ENCODE measurements around the gene FGD5.

FGD5 gene

DNA sequence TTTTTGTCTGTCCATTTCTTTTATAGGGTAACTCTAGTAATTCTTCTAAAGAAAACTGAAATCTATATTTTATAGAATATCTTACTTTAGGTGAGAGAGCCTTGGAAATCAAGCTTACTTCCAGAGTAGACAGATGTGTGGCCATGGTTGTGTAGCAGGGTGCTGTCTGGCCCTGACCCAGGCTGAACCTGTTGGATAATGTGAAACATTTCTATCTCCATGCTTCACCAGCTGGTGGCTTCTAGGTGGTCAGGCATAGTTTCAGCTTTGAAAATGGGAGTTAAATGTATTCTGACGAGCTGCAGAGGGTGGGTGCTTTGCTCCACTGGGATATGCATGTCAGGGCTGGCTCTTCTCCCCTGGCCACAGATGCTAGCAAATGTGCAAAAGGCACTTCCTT lies 107.8 kb downstream of the FGD5 start:
- no peak for DNase-seq (ENCODE audit: low read depth, low spot score)

DNA sequence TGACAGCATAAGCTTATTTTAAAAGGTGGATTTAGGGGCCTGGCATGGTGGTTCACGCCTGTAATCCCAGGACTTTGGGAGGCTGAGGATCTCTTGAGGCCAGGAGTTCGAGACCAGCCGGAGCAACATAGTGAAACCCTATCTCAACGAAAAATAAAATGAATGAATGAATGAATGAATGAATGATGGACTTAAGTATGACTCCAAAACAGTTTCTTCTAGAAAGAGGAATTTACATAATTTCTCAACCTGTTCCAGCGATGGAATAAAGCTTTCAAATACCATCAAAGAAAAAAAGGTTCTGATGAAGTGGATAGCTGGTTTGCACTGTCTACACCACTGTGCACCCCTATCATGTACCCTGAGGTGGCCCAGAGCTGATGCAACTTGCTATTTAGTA lies 108.5 kb downstream of the FGD5 start:
- DNase-seq (ENCODE audit: low read depth, low spot score) = no peak

DNA sequence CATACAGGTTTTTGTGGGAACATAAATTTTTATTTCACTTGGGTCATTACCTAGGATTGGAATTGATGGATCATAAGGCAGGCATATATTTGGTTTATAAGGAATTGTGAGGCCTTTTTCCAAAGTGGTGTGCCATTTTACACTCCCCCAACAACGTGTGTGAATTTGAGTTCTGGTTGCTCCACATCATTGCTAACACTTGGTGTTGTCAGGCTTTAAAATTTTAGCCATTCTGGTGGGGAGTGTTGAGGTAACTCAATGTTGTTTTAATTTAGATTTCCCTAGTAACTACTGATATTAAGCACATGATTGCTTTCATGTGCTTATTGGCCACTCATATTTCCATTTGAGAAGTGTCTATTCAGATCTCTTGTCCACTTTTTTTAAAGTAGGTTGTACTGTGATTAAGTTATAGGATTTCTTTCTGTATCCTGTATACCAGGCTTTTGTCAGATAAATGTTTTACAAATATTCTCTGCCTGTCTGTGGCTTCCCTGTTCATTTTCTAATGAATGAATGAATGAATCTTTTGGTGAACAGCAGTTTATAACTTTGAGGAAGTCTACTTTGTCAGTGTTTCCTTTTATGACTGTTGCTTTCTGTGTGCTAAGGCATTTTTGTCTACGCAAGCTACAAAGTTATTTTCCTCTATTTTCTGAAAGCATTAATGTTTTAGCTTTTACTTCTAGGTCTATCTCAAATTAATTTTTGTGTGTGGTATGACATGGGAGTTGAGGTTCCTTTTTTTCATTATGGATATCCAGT lies 110.7 kb downstream of the FGD5 start:
- no peak for DNase-seq (ENCODE audit: low read depth, low spot score)

DNA sequence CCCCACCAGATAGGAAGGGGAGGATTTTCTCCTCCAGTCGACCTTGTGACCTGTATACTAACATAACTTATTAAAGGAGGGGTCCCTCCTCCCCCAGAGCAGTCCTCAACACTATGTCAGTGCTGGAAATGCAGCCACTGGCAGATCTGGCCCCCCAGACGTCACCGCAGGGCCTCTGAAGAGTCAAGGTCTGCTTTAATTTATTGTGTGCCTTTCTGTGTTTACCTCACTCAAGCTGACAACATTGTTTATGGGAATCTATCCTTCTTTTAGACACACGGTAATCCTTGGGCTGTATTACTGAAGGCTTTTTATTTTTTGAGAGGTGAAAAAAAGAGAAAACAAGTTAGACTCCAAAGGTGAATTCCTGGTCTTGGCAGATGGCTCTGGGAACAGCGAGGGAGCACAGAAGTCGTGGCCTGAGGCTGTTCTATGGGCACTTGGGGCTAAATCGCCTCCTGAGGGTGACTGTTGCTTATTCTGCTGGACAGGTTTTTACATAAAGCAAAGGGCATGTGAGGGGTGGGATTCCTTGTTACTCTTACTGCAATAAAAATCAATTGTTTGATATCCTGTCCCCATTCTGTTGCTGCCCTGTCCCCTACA lies 115.2 kb downstream of the FGD5 start:
- DNase-seq (ENCODE audit: low read depth, low spot score) = no peak

DNA sequence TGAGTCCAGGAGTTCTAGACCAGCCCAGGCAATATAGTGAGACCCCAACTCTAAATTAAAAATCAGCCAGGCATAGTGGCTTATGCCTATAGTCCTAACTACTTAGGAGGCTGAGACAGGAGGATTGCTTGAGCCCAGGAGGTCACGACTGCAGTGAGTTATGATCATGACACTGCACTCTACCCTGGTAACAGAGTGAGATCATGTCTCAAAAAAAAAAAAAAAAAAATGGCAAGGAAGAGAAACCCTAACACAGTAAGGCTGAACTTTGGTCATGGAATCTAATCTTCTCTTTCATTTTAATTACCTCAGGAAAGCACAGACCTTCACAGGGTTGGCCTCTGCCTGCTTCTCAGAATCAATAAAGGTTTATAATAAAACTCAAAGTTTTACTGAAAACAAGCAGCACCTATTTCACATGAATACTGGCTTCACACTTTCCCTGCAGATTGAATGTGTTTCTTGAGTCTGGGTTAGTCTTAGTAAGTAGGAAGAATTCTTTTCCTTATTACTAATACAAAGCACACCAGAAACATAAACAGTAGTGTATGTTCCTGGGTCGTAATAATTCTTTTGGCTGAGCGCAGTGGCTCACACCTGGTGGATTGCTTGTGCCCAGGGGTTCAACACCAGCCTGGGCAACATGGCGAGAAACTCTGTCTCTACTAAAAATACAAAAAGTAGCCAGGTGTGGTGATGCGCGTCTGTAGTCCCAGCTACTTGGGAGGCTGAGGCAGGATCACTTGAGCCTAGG lies 117.0 kb downstream of the FGD5 start:
- DNase-seq (ENCODE audit: low read depth, low spot score) = no peak

DNA sequence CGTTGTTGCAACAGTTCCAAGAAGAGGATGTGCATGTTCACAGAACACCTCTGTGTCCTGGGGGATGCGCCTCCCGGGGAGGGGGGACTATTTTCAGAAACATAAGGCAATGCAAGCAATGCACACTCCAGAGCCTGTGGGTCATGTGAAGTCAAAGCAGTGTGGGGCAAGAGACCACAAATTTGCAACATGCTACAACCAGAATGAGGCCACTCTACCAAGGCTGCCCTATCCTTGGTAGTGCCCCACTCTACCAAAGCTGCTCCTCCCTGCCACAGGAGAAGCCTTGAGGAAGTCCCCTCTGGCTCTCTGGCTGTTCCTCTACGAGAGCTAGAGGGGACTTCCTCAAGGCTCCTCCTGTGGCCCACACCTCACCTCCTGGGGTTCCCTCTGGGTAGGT lies 120.2 kb downstream of the FGD5 start:
- no peak for DNase-seq (ENCODE audit: low read depth, low spot score)

DNA sequence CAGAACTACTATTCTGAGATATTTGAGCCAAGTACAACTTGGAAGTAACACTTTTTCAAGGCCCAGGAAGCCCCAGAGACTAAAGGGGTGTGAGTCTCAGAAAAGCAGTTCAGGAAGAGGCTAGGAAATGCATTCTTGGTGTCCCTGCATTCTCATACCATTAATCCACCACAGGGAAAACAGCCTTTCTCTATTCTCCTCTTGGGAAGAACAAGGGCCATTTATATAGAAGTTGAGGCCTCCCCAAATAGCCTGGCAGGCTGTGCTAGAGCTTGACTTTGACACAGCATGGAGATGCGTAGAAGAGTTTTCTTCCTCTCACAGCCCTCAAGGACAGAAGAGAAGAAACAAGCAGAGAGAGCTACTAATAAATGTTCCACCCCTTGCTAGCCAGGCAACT lies 123.1 kb downstream of the FGD5 start:
- DNase-seq (ENCODE audit: low read depth, low spot score) = no peak

DNA sequence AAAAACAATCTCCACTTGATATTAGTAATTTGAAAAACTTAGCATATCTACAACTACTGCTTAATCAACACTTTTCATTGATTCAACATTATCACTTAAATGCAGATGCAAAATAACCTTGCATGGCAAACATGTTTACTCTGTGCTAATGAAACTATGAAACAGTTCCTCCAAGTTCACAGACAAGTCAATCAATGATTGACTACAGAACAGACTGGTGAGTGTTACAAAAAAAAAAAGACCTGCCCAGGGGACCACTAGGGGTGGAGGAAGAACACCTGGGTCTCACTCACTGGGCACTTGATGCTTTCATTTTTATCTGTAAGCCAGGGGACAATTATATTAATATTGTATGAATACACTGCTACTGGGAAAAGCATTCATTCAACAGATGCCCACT lies 124.3 kb downstream of the FGD5 start:
- no peak for DNase-seq (ENCODE audit: low read depth, low spot score)

DNA sequence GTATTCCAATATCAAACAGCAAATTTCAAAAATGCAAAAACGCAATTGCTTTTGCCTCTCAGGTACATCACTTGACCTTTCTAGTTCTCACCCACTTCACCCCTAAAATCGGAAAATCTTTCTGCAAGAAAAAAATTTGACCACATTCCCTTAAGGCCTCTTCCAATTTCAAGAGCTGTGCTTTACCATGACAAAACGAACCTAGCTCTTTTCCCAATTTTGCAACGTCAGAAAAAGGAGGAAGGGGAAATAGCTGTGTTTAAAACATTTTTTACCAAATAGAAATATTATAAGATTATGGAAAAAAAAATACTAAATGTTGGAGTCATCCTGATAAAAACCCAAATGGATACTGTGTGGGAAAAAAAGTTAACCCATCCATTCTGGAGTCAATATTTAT lies 127.5 kb downstream of the FGD5 start:
- no peak for DNase-seq (ENCODE audit: low read depth, low spot score)

DNA sequence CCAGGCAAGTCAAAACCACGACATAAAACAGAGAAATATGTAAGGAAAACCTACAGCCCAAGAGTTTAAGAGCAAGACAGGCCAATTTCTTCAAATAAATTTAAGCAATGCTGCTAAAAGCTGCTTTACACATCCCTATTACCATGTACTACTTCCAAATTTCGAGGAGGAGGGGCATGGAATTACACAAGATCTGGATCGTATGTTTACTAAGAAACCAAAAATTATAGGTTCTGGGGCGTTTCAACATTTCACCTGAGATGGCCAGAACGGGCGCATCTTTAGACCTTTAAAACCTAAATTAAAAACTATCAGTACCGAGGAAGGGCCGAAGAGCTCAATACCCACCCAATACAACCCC lies 128.0 kb downstream of the FGD5 start:
- DNase-seq (ENCODE audit: low read depth, low spot score) = no peak

DNA sequence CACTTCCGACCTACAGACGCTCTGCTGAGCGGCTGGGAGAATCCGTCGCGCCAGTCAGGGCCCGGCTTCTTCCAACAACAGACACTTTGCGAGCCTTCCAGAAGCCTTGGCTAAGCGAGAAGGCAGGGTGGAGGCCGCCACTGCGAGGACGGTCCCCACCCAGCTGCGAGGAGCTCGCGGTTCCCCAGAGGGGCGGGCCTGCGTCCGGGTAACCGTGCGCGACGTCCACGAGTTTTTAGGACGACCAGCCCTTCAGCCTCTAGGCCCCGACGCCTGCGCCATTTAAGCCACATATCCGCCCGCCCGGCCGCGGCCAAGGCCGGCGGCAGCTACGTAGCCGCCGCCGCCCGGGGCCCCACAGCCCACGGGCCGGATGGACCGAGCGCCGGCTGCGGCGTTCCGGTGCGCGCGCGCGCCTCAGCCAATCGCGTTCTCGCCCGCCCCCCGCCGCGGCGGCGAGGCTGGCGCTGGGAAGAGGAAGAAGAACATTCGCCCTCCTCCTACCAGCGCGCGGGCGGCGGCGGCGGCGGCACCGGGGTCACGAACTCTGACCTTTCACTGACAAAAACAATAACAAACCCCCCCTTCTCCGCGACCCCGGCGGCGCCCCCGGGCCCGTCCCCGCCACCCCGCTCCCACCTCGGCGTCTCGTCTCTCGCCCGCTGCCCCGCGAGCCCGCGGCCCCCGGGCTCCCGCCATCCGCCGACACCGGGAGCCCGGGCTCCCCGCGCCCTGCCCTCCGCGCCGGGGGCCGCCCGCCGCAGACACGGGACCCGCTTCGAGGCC lies 128.5 kb downstream of the FGD5 start, which contains the start of gene NR2C2:
Gene NR2C2 (plus strand): TSS at position 484 of the 786 bp plus-strand sequence. CDS start 56,332 bp downstream, outside the sequence.
- DNase-seq (ENCODE audit: low read depth, low spot score) = peak; percentile 67

DNA sequence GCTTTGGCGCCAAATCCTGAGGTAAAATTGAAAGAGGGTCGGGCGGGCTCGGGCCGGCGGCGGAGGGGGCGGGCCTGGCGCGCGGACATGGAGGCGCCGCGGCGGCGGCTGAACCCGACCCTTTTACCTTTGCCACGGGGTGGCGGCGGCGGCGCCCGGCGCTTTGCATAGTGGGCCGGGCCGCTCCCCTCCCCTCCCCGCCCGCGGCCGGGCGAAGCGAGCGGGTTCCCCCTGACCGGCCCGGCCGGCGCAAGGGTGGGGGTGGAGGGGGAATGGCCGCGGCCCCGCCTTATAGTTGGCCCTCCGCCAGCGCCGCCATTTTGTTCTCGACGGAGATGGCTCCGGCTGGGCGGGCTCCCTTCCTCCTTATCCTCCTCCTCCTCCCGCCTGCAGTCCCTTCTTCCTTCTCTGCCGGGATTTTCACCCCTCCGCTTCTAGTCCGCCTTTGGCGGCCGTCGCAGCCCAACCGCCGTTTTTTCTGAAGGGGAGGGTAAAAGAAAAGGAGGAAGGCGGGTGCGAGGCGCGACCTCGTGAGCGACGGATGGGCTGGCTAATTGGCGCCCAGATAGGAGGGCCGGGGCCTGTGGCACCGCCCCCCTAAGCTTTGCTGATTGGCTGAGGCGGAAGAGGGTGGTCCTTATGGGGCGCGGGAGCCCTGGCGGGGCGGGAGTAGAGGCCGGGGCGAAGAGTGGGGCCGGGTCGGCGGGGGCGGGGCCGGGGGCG lies 129.3 kb downstream of the FGD5 start:
- DNase-seq (ENCODE audit: low read depth, low spot score) = peak; percentile 87

DNA sequence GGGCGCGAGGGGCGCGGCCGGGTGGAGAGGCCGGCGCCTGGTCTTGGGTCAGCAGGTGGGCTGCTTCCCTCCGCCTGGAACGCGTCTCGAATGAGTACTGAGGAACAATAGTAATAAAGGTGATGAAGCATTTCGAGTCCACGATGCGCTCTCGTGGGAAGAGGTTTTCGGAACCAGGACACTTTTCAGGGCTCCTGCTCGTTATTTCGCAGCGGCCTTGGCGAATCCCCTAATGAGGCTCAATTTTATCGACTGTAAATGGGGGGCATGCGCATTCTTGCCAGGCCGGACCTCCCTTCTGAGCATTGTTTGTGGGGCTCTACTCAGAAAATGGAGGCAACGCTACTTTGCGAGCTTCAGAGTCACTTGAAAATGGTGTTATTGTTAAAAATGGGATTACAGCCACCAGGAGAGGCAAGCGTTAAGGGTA lies 129.9 kb downstream of the FGD5 start:
- DNase-seq (ENCODE audit: low read depth, low spot score) = no peak

DNA sequence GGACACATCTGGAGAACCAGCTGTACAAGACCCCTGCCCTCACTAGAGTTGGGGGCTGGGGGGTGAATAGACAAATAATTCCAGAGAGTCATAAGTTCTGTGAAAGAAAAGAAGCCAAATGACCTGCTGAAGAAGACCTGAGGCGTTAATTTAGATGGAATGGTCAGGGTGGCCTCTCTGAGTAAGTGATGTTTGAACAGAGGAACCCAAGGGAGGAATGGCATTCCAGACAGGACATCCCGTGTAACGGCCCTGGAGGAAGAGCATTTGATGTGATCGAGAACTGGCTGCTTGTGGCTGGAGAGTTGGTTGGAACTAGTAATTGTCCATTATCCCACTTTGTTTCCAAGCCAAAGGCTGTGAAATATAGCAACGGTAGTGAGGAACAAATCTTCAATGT lies 130.4 kb downstream of the FGD5 start:
- DNase-seq (ENCODE audit: low read depth, low spot score) = no peak

DNA sequence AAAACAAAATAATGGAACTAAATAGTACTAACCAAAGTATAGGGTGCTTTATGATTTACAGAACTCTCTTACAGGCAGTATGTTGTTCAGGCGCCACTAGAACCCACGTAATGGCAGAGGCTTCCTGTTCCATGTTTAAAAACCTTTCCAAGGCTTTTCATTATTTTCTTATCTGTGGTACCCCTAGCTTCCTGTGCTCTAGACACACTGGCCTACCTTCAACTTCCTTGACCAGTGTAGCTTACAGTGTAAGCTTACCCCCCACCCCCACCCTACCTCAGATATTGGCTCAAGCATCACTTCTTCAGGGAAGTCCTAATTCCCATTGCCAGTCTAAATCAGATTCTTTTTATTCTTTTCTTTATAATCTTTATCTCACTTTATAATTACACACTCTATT lies 131.5 kb downstream of the FGD5 start:
- no peak for DNase-seq (ENCODE audit: low read depth, low spot score)

DNA sequence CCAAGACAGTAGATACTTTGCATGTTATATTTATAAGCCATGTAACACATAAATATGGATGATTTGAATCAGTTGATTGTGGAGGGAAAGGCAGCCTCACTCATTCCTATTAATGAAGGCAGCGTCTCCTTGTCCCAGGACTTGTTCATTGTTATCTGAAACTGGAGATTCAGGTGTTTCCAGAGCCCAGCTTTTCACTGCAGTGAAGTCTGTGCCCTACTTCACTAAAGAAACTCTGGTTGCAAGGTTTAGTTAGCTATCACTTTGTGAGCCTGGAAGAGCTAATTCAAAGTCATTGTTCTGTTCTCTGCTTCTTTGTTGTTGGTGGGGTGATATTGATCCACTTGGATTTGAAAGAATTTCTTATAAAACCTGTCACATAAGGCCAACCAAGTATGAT lies 138.4 kb downstream of the FGD5 start:
- DNase-seq (ENCODE audit: low read depth, low spot score) = no peak

DNA sequence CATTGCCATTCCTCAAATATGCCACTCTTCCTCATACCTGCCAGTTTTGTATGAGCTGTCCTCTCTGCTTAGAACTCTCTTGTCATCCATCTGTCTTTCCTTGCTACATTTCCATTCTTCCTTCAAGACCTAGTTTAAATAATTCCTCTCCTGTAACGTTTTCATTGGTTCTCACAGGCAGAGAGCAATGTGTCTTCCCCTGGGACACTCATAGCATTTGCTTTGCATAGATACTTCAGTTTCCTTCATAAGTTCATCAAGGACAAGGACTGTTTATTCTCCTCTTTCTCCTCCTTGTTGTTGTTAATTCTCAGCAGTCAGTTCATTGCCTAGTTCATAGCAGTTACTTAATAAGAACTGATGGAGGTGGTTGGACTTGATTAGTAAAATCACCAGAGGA lies 139.2 kb downstream of the FGD5 start:
- DNase-seq (ENCODE audit: low read depth, low spot score) = no peak

DNA sequence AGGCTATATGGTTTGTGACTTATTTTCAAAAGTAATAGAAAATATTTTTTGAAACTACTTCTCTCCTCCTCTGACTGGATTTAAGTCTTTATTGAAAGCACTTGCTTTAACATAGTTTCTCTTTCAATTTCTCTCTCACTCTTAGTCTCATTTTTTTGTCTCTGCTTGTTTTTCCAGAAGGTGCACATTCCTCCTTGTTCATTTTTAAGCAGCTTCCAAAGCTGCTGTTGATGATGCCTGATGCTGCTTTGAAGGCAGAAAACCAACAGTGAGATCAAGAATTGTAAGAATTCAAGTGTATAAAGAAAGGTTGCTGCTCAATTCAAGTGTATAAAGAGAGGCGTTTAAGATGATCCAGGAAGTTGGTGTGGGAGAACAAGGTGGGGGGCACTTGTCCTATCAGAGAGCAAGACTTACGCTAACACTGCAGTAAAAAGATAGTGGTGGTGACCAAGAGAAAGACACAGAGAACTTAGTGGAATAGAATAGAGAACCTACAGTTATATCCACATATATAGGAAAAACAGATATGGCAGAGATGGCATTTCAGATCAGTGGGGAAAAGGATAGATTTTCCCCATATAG lies 140.7 kb downstream of the FGD5 start:
- no peak for DNase-seq (ENCODE audit: low read depth, low spot score)

DNA sequence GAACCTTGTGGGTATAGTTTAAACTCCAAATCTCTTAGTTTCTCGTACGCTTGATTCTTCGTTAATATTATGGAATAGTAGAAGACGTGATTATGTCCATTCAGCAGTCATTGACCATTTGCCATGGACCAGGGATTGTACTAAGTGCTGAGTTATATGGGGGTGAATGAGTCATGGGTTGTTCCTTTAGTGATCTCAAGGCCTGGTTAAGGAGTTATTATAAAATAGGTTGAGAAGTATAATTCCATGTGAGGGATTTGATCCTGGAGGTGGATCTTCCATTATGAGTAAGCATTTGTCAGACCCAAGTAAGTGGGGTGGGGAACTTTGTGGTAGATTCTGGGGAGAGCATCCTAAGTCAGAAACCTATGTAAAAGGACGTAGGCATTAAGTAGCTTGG lies 144.0 kb downstream of the FGD5 start:
- no peak for DNase-seq (ENCODE audit: low read depth, low spot score)

DNA sequence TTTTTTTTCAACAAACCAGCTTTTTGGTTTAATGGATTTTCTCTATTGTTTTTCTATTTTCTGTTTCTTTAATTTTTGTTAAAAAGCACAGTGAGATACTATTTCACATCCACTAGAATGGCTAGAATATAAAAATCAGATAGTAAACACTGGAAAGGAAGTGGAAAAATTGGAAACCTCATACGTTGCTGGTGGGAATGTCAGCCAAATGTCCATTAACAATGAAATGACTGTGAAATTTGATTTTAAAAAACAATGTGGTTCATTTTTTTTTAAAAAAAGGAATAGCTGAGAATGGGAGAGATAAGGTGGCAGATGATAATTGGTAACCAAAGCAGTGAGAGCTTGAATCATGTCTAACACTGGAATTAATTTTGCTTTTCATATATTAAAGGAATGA lies 148.5 kb downstream of the FGD5 start:
- DNase-seq (ENCODE audit: low read depth, low spot score) = no peak

DNA sequence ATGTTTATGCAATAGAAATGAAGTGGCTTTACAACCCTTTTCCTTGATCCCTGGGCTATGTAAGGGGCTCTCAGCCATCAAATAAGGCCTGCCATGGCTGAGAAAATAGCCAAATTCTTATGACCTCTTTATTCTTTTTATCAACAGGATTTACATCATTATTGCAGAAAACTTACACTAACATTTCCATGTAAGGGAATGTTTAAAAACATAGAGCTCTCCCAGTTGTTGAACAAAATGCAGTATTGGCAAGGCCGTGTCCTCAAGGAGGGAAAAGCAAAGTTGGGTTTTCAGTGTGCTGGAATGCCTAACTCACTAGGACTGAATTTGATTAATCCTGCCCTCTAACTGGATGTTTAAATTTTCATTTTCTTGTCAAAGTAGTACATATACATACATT lies 150.9 kb downstream of the FGD5 start:
- DNase-seq (ENCODE audit: low read depth, low spot score) = no peak

All from activated naive CD8-positive, alpha-beta T cell treated with anti-CD3 and anti-CD28 coated beads, Interleukin-2, amount 50 U/mL, for 16 hours (primary cell).